Type B pancreatic cell (in vitro differentiated cells): ENCODE results near the gene GRIK1. TPM values are rescaled to one million over a fixed set of nuclear protein-coding genes. Genes with fewer than 3 reads are reported as not detected.

Source experiments
- DNase-seq: peaks from one replicate; pipeline ENCODE4 v3.0.0; 2021; ENCODE audit warnings: mixed read lengths; ENCODE audit not compliant: unreplicated experiment; ENCODE audit errors: extremely low spot score
- H3K27ac Mint-ChIP-seq: 2 replicates; pipeline ENCODE4 v1.8.0; 2021; ENCODE audit warnings: mild to moderate bottlenecking, mixed read lengths
- H3K27me3 Mint-ChIP-seq: 2 replicates; pipeline ENCODE4 v1.8.0; 2021; ENCODE audit warnings: mixed read lengths
- H3K36me3 Mint-ChIP-seq: 2 replicates; pipeline ENCODE4 v1.8.0; 2021; ENCODE audit warnings: mixed read lengths
- H3K4me1 Mint-ChIP-seq: one replicate; pipeline ENCODE4 v1.8.0; 2021; ENCODE audit warnings: mixed read lengths; ENCODE audit not compliant: unreplicated experiment
- H3K4me3 Mint-ChIP-seq: 2 replicates; pipeline ENCODE4 v1.8.0; 2021; ENCODE audit warnings: mild to moderate bottlenecking, mixed read lengths
- H3K9me3 Mint-ChIP-seq: 2 replicates; pipeline ENCODE4 v1.8.0; 2021; ENCODE audit warnings: mixed read lengths
- total RNA-seq: library from RNA; stranded (reverse); gene quantifications from 2 replicates; pipeline ENCODE4 v1.2.1, GENCODE V29; 2021; ENCODE audit warnings: low replicate concordance
- TF ChIP-seq, protein P1 (sequence below): fragments of 200-600 bp; sonication (generic); conservative IDR thresholded peaks from 2 replicates; pipeline ENCODE4 v1.5.0; 2021; ENCODE audit warnings: antibody characterized with exemption, mild to moderate bottlenecking

Gene GRIK1
- total RNA-seq, 1 donor from 2014 or later = 6.1 TPM

DNA sequence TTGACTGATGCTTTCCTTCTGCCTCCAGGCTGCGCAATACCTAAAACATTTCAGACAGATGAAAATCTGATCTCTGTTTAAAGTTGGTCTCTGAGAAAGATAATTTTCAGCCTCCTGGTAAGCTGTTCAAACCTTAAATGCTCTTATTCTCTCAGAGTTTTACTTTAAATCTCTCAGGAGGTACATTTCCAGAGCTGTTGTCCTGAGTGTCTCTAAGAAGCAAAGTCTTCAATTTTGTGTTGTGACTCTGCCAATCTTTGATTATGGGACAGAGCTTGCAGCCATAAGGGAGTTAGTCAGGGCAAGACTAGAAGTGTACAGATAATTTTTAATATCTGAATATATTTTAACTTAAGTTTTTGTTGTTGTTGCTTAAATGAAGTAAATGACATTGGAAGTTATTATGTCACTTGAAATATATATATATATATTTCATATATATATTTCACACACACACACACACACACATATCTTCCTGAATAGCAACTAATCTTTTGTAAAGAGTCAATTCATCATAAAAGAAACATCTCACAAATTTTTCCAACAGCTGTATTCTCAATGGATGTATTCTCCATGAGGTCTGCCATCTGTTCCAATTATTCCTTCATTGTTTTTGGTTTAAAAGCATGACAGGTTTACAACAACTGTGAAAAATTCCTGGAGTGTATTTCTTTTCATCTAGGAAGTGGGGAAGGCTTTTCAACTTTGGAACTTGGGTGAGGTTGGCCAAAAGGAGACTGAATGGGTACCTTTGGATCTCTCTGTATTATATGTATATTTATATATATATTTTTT lies 381.7 kb downstream of the GRIK1 start:
- no peaks in the 10 kb centered on the region for H3K27me3 Mint-ChIP-seq
- H3K27ac Mint-ChIP-seq = no peak overlapping the region
- DNase-seq = no peak
- TF ChIP-seq, protein P1, sequence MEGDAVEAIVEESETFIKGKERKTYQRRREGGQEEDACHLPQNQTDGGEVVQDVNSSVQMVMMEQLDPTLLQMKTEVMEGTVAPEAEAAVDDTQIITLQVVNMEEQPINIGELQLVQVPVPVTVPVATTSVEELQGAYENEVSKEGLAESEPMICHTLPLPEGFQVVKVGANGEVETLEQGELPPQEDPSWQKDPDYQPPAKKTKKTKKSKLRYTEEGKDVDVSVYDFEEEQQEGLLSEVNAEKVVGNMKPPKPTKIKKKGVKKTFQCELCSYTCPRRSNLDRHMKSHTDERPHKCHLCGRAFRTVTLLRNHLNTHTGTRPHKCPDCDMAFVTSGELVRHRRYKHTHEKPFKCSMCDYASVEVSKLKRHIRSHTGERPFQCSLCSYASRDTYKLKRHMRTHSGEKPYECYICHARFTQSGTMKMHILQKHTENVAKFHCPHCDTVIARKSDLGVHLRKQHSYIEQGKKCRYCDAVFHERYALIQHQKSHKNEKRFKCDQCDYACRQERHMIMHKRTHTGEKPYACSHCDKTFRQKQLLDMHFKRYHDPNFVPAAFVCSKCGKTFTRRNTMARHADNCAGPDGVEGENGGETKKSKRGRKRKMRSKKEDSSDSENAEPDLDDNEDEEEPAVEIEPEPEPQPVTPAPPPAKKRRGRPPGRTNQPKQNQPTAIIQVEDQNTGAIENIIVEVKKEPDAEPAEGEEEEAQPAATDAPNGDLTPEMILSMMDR = no peak
- H3K4me3 Mint-ChIP-seq = no peak overlapping the region
- no peaks in the 10 kb centered on the region for H3K4me1 Mint-ChIP-seq
- H3K36me3 Mint-ChIP-seq = no peaks in the 10 kb centered on the region
- H3K9me3 Mint-ChIP-seq = no peaks in the 10 kb centered on the region

DNA sequence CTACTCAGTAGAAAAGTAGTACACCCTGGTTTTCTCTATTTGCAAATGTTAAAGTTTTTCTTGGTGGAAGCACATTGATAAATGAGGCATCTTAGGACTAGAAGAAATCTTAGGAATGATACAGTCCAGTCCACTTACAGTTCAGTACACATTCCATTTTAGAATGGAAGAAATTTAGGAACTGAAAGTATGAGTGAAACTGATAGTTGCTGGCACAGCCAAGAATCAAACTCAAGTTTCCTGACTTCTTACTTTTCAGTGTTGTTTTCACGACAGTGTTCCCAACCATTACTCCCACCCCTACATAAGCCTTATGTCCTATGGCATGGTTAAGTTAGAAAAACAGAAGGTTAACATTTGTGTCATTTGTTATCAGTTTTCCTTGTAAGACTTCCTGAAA lies 382.6 kb downstream of the GRIK1 start:
- H3K27me3 Mint-ChIP-seq = no peaks in the 10 kb centered on the region
- no peaks in the 10 kb centered on the region for H3K9me3 Mint-ChIP-seq
- DNase-seq = no peak
- no peaks in the 10 kb centered on the region for H3K36me3 Mint-ChIP-seq
- no peak overlapping the region for H3K27ac Mint-ChIP-seq
- H3K4me1 Mint-ChIP-seq = no peaks in the 10 kb centered on the region
- H3K4me3 Mint-ChIP-seq = no peak overlapping the region
- TF ChIP-seq, protein P1 = no peak

DNA sequence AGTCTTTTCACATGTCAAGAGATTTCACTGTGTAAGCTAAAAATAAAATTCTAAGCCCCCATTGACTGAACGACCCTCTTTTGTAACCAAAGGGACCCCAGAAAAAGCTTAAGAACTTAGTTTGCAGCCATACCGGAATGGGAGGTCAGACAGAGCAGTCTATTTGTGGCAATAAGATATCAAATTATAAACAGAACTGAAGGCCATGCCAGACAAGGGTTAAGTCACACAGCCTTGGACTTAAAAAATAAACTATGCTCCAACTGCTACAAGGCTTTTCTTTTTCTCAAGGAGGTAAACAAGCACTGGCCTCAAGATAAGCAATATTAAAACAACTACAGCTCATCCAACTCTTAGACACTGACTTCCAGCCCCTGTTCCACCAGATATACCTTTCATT lies 384.2 kb downstream of the GRIK1 start:
- no peak for DNase-seq
- H3K27ac Mint-ChIP-seq = no peak overlapping the region
- no peaks in the 10 kb centered on the region for H3K27me3 Mint-ChIP-seq
- H3K9me3 Mint-ChIP-seq = no peaks in the 10 kb centered on the region
- no peaks in the 10 kb centered on the region for H3K4me1 Mint-ChIP-seq
- no peaks in the 10 kb centered on the region for H3K36me3 Mint-ChIP-seq
- TF ChIP-seq, protein P1 = no peak
- H3K4me3 Mint-ChIP-seq = no peak overlapping the region

DNA sequence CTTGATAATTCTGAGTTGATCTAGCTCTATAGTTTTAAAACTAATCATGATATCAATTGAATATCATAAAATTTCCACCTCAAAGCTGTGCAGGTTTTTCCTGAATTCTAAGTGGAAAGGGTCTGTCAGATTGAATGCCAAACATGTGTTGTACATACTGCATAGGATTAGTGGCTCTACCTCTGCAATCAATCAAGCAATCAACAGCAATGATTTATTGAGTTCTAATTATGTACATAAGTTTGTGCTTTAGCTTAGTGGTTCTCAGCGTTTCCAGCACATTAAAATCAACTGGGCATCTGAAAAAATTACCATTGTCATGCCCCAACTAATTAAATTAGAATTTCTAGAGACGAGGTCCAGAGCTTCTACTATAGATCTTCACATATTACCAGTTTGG lies 389.6 kb downstream of the GRIK1 start:
- no peak overlapping the region for H3K4me3 Mint-ChIP-seq
- H3K4me1 Mint-ChIP-seq = no peaks in the 10 kb centered on the region
- H3K36me3 Mint-ChIP-seq = no peaks in the 10 kb centered on the region
- DNase-seq = no peak
- no peak overlapping the region for H3K27ac Mint-ChIP-seq
- no peaks in the 10 kb centered on the region for H3K9me3 Mint-ChIP-seq
- H3K27me3 Mint-ChIP-seq = no peaks in the 10 kb centered on the region
- TF ChIP-seq, protein P1 = no peak

DNA sequence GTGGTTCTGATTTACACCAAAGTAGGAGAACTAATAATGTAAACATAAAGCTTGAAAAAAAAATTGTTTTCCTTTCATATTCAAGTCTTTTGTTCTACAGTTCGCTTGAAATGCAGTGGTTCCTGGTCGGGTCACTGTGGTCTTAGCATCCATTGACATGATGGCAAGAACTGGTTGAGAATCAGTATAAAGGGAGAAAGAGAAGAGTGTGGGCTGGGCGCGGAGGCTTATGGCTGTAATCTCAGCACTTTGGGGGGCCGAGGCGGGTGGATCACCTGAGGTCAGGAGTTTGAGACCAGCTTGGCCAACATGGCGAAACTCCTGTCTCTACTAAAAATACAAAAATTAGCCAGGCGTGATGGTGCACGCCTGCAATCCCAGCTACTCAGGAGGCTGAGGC lies 390.2 kb downstream of the GRIK1 start:
- no peaks in the 10 kb centered on the region for H3K9me3 Mint-ChIP-seq

More for the DNA sequence above, 390.2 kb downstream of the GRIK1 start:
- H3K27me3 Mint-ChIP-seq = no peaks in the 10 kb centered on the region
- TF ChIP-seq, protein P1 = no peak
- no peak for DNase-seq
- no peaks in the 10 kb centered on the region for H3K36me3 Mint-ChIP-seq
- H3K27ac Mint-ChIP-seq = no peak overlapping the region
- no peaks in the 10 kb centered on the region for H3K4me1 Mint-ChIP-seq
- no peak overlapping the region for H3K4me3 Mint-ChIP-seq
